ENCODE results near the gene JMJD4.

The JMJD4 gene

DNA sequence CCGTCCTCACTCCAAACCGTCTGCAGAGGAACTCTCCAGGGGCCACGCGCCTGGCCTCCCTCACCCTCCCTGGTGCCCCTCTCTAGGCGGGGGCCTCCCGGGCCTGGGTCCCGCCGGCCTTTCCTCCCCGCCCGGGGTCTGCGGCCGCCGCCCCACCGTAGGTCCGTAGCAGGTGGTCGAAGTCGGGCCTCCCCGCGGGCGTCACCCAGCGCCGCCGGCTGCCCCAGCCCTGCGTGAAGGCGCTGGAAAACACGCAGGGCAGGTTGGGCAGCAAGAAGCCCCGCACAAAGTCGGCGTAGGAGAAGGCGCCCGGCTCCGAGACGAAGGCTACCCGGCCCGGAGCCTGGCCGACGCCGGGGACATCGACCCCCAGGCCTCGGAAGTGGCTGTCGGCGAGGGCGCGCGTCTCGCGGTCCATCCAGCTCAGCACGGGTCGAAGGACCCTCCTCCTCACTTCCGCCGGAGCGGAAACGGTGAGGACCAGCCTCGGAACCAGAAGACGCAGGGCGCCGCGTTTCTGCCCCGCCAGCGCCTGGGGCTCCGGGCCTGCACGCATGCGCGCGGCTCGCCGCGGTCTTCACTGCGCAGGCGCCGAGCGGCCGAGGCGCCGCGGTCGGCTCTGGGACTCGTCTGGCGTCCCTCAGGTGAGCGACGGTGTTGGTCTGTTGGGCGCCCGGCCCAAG, at the start of gene JMJD4, which contains the start of gene SNAP47:
TSS of gene JMJD4 (minus strand) at position 447 of the 683 bp plus-strand sequence. CDS start at position 418, 29 bp downstream.
TSS of gene SNAP47 (plus strand) at position 580 of the 683 bp plus-strand sequence. CDS start 12,302 bp downstream, outside the sequence.
- peak; percentile 87 for DNase-seq

DNA sequence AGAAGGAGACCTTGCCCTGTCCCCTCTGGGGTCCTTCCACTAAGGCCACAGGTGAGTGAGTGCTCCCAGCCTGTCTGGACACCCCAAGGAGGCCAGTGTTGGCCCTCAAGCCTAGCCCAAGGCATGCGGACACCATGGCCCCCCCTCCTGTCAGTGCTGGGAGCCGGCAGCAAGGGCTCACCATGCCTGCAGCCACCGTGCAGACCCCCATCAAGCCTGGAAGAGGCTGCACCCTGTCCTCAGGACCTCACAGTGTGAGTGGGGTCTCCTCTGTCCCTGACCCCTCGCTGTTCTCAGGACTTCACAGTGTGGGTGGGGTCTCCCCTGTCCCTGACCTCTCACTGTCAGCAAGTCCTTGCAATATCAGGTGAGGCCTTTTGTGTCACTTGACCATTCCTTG, 47.1 kb upstream of the JMJD4 start:
- DNase-seq, result no peak

DNA sequence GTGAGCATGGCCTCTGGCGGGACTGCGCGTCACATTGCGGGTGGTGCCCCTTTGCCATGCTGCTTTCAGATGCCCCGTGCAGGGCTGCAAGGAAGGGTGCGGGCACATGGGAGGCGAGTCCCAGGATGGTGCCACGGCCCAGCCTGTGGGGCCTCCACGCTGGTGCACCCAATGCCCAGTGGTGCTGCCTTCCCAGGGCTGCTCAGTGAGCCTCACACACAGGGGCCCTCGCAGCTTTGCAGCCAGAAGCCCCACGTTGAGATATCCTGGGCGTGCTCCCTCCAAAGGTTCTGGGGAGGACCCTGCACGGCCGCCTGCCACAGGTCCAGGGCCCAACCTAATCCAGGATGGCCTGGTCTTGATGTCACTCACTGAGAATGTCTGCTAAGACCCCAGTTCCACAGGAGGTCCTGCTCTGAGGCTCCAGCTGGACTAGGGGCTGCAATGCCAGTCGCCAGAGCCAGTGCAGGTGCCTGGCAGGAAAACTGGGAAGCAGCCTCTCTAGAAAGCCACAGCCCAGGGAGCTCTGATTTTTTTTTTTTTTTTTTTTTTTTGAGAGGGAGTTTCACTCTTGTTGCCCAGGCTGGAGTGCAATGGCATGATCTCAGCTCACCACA, 46.3 kb upstream of the JMJD4 start:
- DNase-seq, result no peak

DNA sequence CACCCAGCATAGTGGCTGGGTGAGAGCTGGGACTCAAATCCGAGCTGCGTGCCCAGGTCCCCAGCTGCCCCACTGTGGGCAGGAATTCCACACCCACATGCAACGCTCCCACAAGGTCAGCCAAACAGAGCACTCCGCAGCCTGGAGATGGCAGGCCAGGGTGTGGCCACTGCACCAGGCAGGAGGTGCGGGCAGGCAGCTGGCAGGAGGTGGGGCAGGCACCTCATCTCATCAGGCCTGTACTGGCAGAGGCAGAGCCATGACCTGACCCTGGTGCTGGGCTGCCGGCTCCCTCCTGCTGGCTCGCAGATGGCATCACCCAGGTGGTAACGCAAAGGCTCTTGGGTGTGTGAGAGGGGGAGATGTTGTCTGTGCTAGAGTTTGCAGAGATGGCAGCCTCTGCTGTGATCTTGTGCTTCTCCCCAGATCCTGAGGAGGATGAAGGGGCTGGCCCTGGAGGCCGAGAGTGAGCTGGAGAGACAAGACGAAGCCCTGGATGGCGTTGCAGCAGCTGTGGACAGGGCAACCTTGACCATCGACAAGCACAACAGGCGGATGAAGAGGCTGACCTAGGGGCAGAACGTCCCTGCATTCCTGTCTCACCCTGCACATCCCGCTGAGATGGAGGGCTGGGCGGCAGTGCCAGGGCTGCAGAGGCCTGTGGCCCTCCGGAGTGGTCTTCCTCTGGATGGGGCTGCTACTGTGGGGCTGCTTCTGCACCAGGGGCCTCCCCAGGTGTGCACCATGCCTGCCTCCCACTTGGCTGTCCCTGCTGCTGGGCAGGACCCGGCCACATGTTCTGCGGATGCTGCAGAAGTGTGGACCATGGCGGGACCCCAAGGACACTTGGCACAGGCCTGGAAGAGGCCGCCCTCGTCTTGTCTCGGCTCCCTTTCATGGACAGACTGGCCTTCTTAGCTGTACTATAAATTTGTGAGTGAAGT, 45.3 kb upstream of the JMJD4 start:
- peak; percentile 64 for DNase-seq

GRCh38 chr1:227779685-227780084, 44.6 kb upstream of the JMJD4 start:
- no peak for DNase-seq

- DNase-seq, result no peak
Observed at GRCh38 chr1:227779021-227779441, 43.9 kb upstream of the JMJD4 start.

DNA sequence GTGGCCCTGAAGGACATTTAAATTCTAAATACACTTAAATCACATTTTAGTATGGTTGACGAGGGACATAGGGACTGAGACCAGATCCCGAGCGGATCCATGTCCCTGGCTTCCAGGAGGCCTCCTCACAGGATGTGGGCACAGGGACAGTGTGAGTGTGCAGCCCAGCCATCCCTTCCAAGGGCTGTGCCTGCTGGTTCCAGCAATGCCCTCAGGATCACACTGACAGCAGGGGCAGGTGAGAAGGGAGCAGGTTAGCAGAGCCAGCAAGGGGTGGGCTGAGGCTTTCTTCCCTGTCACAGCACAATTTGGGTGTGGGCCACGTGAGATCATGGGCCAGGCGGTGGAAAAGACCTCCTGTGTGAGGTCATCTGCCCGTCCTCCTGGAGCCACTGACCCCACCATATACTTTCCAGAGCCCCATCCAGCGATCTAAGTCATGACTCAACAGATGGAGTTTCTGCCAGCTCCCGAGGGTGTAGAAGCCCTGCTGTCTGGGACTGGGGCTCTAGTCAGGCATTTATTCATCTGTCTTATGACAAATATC, 43.4 kb upstream of the JMJD4 start:
- DNase-seq, result no peak

- DNase-seq, result no peak
Observed at GRCh38 chr1:227777646-227778045, 42.5 kb upstream of the JMJD4 start.

GRCh38 chr1:227777156-227777555, 42.1 kb upstream of the JMJD4 start:
- DNase-seq, result no peak

GRCh38 chr1:227776331-227776771, 41.2 kb upstream of the JMJD4 start:
- DNase-seq, result no peak

GRCh38 chr1:227775841-227776240, 40.7 kb upstream of the JMJD4 start:
- DNase-seq, result no peak

DNA sequence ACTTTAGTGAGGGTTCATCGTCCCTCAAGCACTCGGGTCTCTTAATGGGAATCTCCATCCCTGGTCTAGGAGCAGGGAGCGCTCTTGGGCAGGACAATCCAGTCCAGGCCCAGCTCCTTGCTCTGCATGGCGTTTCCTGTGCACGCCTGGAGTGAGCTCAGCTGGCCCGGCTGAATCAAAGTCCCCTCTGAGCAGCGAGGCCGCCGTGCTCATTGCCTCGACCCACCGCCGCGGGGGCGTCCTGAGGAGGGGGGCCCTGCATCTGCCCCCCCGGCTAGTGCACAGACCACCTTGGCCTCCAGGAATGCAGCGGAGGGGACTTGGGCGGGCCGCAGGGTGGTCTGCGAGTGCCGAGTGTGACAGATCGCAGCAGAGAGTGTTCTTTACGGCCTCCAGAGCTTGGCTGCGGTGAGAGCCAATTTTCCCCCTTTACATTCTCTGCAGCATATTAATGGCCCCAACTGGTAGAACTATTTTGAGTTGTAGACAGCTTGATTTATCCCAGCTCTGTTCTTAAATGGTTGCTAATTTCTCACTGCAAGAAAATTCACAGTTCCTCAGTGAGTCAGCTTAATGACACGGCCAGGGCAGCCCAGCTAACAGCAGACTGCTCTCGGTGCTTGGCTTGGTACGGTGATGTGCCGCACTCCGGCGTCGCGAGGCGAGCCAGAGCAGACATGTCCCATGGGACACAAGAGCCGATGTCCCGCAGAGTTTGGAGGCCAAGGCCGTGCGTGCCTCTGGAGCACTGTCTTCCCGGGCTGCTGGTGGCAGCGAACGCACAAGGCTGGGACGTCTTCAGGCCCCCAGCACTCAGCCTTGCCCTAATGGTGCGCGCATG, 39.9 kb upstream of the JMJD4 start:
- no peak for DNase-seq

DNA sequence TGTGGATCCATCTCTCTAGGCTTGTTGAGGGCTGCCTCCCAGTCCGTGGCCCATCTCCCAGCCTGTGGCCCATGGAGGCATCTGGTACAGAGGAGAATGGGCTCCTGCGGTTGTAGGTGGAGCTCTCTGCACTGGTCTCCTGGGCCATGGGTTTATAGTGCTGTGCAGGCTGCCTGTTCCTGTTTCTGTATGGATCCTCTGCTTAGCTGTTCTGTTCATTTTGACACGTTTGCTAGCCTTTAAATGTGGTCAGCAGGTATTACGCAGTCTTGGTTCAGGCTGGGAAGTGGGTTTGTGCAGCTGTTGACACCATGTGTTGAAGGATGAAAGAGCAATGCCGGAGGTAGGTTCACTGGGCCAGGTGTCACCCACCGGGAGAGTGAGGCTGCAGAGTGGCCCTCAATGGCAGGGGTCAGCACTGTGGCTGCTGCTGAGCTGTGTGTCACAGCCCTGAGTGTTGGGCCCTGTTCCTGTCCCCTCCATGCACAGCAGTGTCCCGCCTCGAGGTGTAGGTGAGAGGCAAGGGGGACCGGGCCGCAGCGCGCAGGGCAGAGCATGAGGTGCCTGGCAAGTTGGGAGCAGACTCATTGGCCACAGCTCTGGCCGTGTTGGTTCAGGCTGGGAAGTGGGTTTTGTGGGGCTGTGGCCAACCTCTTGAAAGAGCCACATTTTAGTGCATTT, 39.1 kb upstream of the JMJD4 start:
- no peak for DNase-seq

DNA sequence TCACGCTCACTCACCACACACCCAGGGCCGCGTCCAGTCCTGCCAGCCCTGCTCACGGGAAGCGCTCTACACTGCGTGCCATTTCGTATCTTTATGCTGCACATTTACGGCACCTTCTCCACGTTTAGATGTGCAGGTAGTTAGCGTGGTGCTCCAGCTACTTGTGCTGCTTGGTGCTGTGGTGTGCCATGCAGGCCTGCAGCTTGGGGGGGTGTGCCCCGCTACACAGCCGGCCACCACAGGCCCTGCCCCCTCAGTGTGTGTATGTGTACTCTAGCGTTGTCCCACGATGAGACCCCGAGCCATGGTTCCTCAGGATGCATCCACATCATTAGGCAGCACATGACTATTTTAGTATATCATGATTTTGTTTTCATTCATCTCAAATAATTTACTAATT, 38.5 kb upstream of the JMJD4 start:
- no peak for DNase-seq

DNA sequence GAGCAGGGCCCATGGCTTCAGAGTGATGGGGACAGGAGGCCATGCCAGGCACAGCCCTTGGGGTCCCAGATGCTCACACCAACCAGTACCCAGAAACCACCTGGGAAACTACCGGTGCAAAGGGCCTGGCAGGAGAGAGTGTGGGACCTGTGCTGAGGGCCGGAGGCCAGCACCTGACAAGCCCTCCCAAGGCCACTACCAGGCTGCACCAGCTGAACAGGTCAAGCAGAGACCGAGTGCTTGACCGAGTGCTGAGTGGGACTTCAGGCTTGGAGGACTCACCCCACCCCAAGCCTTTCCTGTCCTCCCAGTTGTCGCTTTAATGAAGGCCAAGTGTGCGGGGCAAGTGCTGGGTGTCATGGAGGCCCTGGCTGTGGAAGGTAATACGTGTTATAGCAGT, 36.7 kb upstream of the JMJD4 start:
- no peak for DNase-seq

- DNase-seq, result no peak
Observed at GRCh38 chr1:227771326-227771725, 36.2 kb upstream of the JMJD4 start.

GRCh38 chr1:227770812-227771211, 35.7 kb upstream of the JMJD4 start:
- no peak for DNase-seq

DNA sequence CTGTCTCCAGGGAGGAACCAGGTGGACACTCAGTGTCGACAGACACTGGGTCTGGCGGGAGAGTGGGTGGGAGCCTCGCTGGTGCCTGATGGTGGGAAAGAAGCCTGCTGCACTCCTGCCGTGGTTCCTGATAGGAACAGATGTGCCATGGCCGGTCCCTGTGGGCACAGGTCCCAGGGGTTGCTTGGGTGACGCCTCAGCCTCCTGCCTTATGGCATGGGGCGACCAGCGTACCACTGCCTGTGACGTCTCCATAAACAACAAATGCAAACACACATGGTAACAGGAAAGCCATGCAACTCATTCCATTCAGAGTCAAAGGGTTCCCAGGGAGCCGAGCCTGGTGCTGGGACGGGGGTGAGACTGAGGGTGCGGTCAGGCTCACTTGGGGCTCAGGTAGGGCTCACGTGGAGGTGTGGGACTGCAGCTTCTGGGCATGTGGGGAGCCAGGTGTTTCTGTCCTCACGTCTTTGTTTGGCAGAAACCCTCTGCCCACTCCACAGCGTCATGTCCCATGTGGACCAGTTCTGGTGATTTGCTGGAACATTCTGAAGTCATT, 34.9 kb upstream of the JMJD4 start:
- DNase-seq, result no peak

DNA sequence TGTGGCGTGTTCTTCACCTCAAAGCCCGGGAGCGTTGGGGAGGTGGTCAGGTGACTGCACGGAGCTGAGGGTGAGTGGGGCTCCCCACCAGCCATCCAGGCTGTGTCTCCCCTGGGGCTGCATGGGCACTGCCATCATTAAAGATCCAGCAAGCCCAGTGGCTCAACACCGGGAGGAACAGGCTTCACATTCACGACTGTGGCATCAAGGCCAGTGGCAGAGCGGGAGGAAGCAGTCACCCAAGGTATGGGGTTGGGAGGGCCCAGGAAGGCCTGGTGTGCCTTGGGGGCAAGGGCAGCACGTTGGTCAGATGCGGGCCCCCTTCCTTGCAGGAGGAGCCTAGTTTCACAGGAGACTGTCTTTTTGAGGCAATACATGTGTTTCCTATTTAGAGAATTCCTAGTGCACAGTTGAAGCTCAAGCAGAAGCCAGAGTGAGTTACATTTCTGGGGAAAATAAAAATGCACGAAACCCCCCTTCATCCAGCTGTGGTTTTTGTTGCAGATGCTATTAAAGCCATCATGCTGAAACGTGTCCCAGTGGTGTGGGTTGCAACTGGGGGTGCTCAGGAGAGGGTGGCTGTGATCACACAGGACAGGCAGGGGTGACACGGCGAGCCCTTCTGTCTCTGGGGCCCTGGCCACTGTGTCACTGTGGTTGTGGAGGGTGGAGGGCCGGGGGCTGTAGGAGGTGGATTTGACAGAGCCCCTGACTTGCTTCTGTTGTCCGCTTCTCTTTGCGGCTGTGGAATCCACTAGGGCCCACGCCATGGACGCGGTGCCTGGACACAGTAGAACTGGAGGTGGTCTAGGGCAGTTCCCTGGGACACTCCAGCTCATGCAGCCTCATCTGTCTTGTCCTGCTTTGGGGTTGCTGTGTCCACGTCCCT, 34.2 kb upstream of the JMJD4 start:
- no peak for DNase-seq

DNA sequence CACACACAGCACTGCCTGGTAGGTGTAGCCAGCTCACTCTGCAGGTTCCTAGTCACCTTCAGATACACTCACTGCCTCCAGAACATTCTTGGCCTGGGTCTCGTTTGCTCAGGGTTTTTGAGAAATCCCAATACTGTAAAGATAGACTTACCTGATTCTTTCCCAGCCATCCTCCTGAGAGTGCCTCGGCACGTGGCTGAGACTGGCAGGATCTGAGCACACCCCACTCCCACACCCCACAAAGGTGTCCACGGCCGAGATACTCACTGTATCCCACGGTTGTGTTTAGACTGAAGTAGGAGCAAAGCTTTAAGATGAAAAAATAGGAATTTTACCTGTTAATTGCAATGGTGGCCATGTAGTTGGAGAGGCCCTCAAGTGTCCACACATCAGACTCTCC, 33.5 kb upstream of the JMJD4 start:
- no peak for DNase-seq

Measured in NCI-H2171 (cell line).